SK-N-SH treated with all-trans-retinoic acid at 6 μM for 48 hours (cell line): ENCODE measurements around the gene IGFBP4.

Experiments
- ESRRG ChIP-seq: fragments of 250-450 bp; sonication (Bioruptor Pico); IDR thresholded peaks from 2 replicates; pipeline ENCODE4 v1.6.1; 2021; ENCODE audit warnings: mild to moderate bottlenecking
- GLIS3 ChIP-seq: fragments of 250-450 bp; sonication (Bioruptor Pico); IDR thresholded peaks from 2 replicates; pipeline ENCODE4 v1.5.0; 2020; ENCODE audit warnings: mild to moderate bottlenecking, moderate library complexity
- ISL1 ChIP-seq: fragments of 250-450 bp; sonication (Bioruptor Pico); IDR thresholded peaks from 2 replicates; pipeline ENCODE4 v2.1.2; 2022; ENCODE audit warnings: mild to moderate bottlenecking, moderate library complexity
- OSR1 ChIP-seq: fragments of 250-450 bp; sonication (Bioruptor Pico); IDR thresholded peaks from 2 replicates; pipeline ENCODE4 v1.8.0; 2022; ENCODE audit warnings: moderate library complexity, mild to moderate bottlenecking, inconsistent platforms
- PATZ1 ChIP-seq: fragments of 250-450 bp; sonication (Bioruptor Pico); IDR thresholded peaks from 2 replicates; pipeline ENCODE4 v1.8.0; 2020; ENCODE audit warnings: mild to moderate bottlenecking, moderate library complexity, borderline replicate concordance
- POU6F1 ChIP-seq: fragments of 250-450 bp; sonication (Bioruptor Pico); IDR thresholded peaks from 2 replicates; pipeline ENCODE4 v1.8.0; 2021; ENCODE audit warnings: low read depth, mild to moderate bottlenecking, moderate library complexity, borderline replicate concordance
- PPARA ChIP-seq: fragments of 250-450 bp; sonication (Bioruptor Pico); IDR thresholded peaks from 2 replicates; pipeline ENCODE4 v1.5.0; 2020; ENCODE audit warnings: mild to moderate bottlenecking, borderline replicate concordance
- ZC3H10 ChIP-seq: fragments of 250-450 bp; sonication (Bioruptor Pico); IDR thresholded peaks from 2 replicates; pipeline ENCODE4 v1.5.1; 2021; ENCODE audit warnings: mild to moderate bottlenecking, moderate library complexity
- ZFP3 ChIP-seq: fragments of 250-450 bp; sonication (Bioruptor Pico); IDR thresholded peaks from 2 replicates; pipeline ENCODE4 v1.5.0; 2020; ENCODE audit warnings: mild to moderate bottlenecking, moderate library complexity
- ZNF70 ChIP-seq: fragments of 450-650 bp; formaldehyde crosslinking; IDR thresholded peaks from 2 replicates; pipeline ENCODE4 v1.5.0; 2020; ENCODE audit warnings: mild to moderate bottlenecking, moderate library complexity

GRCh38 chr17:40478486-40478885 lies 35.2 kb downstream of the IGFBP4 start:
- TF ChIP-seq ZC3H10 (CRISPR knock-in tag) (no peak), ZNF70 (CRISPR knock-in tag) (no peak), POU6F1 (CRISPR knock-in tag) (no peak), GLIS3 (CRISPR knock-in tag) (no peak), PATZ1 (CRISPR knock-in tag) (no peak), OSR1 (no peak), ESRRG (CRISPR knock-in tag) (no peak), PPARA (CRISPR knock-in tag) (no peak), ISL1 (no peak), ZFP3 (CRISPR knock-in tag) (no peak)
